G401.6 (cell line): ENCODE data around the gene NMNAT3.
"Not testable (repeated sequence)": the region's sequence is repeated elsewhere in the genome, so short reads cannot be mapped to it uniquely, and the experiment has no call there.

Experiments used
- FAIRE-seq: peaks from 2 replicates; lab custom pipeline; 2012; peaks lifted over from hg19 to GRCh38; lab: Jason Lieb, UNC

Gene NMNAT3

GRCh38 chr3:139634111-139634635 is 43.6 kb downstream of the NMNAT3 start:
- no peak for FAIRE-seq

- no peak for FAIRE-seq
Observed at GRCh38 chr3:139633511-139633910, 44.3 kb downstream of the NMNAT3 start.

- FAIRE-seq: no peak
Observed at GRCh38 chr3:139630542-139630941, 47.2 kb downstream of the NMNAT3 start.

- no peak for FAIRE-seq
Observed at GRCh38 chr3:139629033-139629432, 48.7 kb downstream of the NMNAT3 start.

- FAIRE-seq: no peak
Observed at GRCh38 chr3:139627759-139628158, 50.0 kb downstream of the NMNAT3 start.

- FAIRE-seq: no peak
Observed at GRCh38 chr3:139620438-139620837, 57.3 kb downstream of the NMNAT3 start.

GRCh38 chr3:139619484-139619883 is 58.3 kb downstream of the NMNAT3 start:
- no peak for FAIRE-seq

GRCh38 chr3:139617672-139618268 is 60.0 kb downstream of the NMNAT3 start:
- FAIRE-seq: no peak

- no peak for FAIRE-seq
Observed at GRCh38 chr3:139611528-139611927, 66.2 kb downstream of the NMNAT3 start.

- FAIRE-seq: no peak
Observed at GRCh38 chr3:139610886-139611285, 66.9 kb downstream of the NMNAT3 start.

- FAIRE-seq: no peak
Observed at GRCh38 chr3:139608924-139609323, 68.8 kb downstream of the NMNAT3 start.

GRCh38 chr3:139608108-139608380 is 69.7 kb downstream of the NMNAT3 start:
- FAIRE-seq: no peak

GRCh38 chr3:139607257-139608107 is 70.3 kb downstream of the NMNAT3 start:
- no peak for FAIRE-seq

GRCh38 chr3:139602003-139602402 is 75.8 kb downstream of the NMNAT3 start:
- FAIRE-seq: no peak

- FAIRE-seq: no peak
Observed at GRCh38 chr3:139601191-139601961, 76.4 kb downstream of the NMNAT3 start.

- no peak for FAIRE-seq
Observed at GRCh38 chr3:139597947-139598346, 79.8 kb downstream of the NMNAT3 start.

GRCh38 chr3:139591186-139591585 is 86.6 kb downstream of the NMNAT3 start:
- FAIRE-seq: not testable (repeated sequence)

GRCh38 chr3:139588450-139588849 is 89.3 kb downstream of the NMNAT3 start:
- no peak for FAIRE-seq

GRCh38 chr3:139587797-139588196 is 90.0 kb downstream of the NMNAT3 start:
- no peak for FAIRE-seq

GRCh38 chr3:139586420-139587017 is 91.3 kb downstream of the NMNAT3 start:
- FAIRE-seq: no peak

GRCh38 chr3:139585820-139586219 is 92.0 kb downstream of the NMNAT3 start:
- no peak for FAIRE-seq

GRCh38 chr3:139583651-139584050 is 94.1 kb downstream of the NMNAT3 start:
- peak; percentile 67 for FAIRE-seq

GRCh38 chr3:139578783-139579182 is 99.0 kb downstream of the NMNAT3 start:
- no peak for FAIRE-seq
